Stimulated activated CD4-positive, alpha-beta T cell treated with anti-CD3 and anti-CD28 coated beads, Interleukin-4, amount 100 ng/mL, for 24 hours (primary cell): ENCODE data around the gene GPR55.

Experiments
- DNase-seq: peaks from one replicate; pipeline ENCODE4 v3.0.0-alpha.2; 2020

GPR55 gene

DNA sequence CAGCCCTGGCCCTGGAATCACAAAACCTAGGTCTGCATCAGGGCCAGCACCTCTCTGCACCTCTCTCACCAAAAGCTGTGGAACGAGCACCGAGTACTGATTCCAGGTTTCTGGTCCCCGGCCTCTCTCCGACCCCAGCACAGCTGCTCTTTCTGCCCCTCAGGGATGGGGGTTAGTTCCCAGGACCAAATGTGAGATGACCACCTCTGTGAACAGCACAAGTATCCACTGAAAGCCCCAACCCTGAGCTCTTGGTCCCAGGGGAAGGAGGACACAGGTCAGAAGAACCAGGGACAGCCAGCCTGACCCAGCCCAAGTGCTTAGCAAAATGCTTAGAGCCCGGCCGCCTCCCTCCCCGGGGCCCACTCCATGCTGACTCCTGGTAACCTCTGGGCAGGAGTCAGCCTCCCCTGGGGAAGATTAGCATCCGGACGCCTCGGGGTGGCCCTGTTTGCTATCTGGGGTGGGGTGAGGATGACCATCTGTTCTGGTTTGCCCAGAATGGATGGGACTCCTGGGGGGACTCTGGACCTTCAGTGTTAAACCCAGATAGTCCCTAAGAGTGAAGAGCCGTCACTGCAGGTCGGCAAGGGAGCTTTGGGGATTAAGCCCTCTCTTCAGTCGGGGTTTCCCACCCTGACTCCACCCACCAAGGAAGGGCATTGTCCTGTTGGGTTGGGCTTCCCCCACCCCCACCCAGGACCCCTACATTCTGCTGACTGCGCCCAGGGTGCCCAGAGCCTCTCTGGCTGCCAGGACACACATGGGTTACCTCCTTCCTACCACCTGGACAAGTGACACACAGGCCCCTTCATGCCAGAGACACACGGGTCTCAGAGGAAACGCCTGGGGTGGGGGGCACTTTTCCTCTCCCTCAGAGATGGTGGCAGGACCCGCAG lies 9.4 kb upstream of the GPR55 start:
- DNase-seq, result no peak

DNA sequence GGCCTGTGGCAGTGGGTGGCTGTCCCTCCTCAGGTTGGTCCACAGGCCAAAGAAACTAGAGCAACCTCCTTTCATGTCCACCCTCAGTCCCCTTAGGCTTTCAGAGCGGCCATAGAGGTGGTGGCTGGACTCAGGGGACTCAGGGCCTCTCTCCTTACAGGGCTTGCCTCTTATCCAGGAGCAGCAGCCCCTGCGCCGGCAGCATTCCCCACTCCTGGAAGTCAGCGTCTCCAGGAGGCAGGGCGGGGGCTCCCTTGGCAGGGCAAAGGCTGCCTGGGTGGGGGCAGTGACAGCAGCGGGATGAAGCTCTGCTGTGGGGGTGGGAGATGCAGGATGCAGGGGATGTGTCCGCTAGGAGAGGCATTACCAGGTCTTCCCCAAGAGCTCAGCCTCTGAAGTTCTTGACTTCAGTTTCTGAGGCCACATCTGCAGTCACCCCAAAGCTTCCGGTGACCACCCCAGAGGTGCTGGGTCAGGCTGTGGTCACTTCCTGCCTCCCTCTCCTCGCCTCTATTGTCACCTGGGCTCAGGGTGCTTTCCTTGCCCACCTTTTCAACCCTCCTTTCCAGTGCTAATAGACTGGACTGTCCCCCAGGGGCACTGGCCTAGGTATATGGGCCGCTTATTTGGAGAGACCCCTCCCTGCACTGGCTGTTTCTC lies 8.6 kb upstream of the GPR55 start:
- DNase-seq, result no peak

DNA sequence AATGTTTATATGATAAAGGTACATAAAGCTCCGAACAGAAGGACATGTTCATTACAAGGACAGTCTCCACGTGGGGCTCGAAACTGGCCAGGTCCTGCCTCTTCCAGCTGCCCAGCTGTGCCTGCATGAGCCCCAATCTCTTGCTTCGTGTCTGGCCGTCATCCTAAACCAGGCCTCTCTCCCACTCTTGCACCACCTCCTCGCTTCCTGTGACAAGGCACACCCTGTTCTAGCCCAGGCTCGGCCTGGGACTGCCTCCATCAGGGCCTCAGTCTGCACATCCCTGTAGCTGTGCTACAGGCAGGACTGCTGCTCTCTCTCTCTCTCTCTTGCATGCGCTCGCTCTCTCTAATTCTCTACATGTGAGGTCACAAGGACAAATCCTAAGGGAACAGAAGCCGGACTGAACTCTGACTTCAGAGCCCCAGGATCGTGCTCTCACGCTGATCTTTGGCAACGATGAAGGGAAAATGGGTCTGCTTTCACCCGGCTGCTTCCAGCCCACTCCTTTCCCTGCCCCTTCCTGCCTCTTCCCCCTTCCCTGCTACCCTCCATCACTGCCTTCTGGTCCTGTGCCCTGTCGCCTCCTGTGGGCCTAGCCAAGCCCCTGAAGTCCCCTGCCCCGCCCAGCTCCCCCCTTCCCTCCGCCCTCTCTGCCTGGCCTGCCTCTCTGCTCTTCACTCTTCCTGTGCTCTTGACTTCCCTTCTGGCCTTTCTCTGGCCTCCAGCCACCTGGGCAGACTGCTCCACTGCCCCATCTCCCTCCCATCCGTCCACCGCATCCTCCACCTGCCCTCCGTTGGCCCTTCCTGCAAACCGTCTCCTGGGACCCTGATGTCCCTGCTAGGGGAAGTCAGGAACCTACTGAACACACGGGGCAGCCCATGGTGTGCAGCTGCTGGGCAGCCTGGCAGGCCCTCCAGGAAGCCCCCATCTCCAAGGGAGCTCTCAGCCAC lies 7.8 kb upstream of the GPR55 start:
- DNase-seq, result no peak

DNA sequence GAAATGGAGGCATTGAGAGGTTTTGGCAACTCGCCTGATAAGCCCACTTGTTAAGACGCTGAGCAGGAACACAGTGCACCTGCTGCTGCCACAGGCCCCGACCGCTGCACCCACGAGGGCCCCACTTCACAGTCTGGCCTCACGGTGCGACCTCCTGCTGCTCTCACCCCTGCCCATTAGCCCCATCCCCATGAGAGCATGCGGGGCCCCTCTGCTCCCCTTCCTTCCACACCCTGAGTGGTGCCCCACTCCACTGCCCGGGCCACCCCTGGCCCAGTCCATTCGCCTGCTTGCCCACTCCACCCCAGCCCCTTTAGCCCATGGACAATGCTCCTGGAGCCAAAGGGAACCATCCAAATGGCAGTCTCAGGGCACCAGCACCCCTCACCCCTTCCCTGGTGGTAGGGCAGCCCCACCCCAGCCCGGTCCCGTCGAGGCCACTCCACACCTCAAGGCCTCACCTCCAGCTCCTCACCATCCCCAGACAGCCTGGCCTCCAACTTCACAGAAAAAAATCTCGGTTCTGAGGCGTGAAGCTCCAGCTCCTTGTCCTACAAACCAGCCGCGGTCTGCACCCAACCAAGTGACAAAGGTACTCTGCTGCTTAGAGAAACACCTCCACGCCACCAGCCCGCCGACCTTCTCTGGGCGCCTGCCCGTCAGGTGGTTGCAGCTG lies 6.7 kb upstream of the GPR55 start:
- no peak for DNase-seq

DNA sequence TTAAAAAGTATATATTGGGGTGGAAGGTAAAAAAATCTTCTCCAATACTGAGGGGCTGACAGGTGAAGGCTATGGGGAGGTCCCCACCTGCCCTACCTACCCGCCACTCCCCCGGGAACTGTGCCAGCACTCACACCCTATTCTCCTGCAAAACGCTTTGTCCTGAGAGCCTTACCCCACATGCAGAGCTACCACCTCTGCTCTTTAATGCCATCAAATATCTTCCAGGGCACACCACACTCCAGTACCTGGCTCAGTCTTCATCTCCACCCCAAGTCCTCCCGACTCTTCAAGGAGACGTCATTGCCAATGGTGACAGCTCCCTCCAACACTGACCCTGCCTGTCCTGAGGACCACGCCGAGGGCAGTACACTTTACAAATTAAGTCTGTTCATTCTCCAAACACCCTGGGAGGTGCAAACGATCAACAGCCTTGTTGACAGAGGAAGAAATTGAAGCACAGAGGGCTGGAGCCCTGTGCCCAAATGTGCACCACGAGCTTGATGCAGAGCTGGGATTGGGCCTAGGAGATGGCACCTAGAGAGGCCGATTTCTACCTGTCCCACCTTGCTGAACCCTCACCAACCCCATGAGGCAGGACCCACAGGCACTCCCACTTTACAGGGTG lies 6.0 kb upstream of the GPR55 start:
- no peak for DNase-seq

DNA sequence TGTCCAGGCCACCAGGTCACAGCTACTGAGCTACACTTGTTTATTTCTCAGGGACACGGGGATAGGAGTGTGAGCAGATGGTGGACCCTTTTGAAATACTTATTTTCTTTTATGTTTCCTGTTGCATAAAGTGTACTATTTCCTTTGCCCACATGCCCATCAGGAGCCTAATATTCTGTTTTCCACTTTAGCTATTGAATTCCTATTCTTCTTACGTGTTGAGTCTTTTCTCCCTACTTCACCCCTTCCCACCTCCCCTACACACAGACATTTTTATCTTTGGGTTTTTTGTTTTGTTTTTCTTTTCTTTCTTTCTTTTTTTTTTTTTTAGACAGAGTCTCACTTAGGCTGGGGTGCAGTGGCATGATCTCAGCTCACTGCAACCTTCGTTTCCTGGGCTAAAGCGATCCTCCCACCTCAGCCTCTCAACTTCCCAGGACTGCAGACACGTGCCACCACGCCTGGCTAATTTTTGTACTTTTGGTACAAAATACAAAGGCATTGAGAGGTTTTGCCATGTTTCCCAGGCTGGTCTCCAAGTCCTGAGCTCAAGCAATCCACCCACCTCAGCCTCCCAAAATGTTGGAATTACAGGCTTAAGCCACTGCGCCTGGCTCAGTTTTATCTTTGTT lies 5.2 kb upstream of the GPR55 start:
- DNase-seq, result no peak

DNA sequence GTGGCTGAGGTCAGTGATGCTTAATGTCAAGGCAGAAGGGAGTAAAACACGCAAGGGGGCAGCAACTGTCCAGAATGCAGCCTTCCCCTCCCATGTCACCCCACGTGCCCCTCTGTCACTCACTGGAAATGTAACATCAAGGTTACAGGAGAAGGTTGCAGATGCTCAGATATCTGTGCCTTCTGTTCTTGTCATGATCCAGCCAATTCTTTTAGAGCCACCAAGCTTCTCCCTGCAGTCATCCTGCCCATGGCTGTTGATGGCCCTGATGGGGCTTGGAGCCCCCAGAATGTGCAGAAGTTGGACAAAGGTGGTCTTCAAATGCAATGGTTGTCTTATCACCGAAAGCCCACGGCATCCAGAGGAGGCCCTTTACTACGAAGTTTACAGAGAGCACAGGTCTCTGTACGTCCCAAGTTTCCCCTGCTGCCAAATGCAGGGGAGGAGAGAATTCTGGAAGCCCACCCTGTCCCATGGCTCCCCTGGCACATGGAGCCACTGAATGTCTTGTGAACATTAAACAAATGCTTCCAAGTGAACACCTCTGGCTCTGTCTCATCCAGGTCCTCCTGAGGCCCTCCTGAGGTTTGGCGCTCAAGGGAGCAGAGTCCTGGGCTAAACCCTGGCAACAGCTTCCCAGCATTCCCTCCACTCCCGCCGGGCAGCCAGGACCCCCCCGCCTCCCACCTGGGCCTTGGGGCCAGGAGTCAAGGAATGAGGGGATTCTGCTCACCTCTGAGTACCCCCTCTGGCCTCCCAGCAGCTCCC lies 4.5 kb upstream of the GPR55 start:
- no peak for DNase-seq

DNA sequence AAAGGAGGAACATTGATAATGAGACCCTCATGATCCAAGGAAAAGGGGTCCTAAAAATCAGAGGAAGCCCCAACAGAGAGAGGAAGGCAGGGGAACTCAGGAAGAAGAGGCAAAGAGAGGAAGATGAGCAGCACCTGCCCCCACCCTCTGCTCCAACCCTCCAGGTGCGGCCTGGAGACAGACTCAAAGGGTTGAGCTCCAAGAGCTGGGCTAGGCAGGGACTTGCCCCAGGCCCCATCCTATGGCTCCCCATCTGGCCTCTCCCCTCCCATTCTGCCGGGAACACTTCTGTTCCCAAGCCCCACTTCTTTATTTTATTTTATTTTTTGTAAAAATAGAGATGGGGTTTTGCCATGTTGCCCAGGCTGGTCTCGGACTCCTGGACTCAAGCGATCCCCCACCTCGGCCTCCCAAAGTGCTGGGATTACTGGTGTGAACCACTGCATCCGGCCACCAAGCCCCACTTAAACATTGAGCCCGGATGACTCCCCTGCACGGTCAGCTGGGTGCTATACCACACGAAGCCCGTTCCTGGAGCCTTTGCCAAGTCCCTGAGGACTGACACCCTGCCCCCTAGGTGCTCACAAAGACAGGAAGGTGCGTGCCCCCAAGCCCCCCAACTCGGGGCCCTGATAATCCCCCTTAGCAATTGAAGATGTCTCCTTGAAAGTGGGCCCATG lies 3.8 kb upstream of the GPR55 start:
- DNase-seq, result no peak

DNA sequence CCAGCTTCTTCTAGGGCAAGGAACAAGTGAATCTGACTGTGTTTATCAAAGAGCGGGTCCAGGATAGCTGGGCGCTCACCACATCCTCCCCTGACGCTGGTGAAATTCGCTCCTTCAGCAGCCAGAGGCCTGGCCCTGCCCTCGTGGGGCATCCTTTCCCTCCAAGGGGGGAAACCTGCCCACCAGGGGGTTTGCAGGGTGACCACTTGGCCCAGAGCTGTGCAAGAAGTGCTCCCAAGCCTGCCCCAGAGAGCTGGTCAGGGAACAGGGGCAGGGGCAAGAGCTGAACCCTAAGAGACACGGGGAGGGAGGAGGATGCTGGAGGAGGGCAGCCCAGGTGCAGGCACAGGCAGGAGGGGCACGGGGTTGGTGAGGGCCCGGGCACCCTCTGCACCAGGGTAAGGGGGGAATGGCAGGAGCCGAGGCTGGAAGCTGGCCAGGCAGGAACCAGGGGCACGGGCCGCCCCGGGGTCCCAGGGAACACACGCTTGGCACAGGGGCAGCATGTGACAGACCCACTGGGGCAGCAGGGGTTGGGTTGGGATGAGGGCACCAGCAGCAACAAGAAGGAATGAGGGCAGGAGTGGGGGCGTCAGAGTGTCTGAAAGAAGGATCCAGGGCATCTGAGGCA lies 2.8 kb upstream of the GPR55 start:
- no peak for DNase-seq

DNA sequence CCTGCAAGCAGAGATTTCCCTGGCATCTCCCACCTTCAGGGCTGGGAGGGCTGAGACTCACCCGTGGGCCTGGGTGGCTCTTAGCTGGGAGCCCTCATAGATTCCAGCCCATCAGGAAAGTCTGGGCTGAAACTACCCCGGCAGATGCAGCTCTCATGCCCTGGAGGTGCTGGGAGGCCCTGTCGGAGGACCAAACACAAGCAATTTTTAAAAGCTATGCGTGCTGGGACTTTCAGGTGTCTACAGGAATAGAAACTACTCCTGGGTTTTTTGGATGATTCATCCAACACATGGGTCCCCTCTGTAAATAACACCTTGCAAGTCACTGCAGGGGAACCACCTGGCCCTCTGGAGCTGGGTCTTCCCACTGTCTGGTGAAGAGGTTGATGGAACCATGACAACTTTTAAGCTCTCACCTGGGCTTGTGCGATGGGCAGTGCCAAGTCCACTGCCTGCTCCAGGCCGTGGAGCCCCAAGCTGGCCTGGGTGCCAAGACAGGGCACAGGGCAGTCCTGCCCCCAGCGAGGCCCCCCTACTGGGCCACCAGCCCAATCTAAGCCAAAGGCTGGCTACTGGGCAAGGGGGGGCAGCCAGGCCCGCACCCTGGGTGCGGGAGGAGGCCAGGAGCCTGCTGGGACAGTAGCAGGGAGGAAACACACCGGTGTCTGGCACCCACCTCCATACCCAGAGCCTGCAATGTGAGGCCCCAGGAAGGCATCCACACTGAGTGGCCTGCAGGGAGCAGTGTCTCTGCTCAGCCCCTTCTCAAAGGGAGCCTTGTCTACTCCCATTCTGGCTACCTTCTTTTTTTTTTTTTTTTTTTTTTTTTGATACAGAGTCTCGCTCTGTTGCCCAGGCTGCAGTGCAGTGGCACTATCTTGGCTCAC lies 1.1 kb upstream of the GPR55 start:
- peak; percentile 68 for DNase-seq

DNA sequence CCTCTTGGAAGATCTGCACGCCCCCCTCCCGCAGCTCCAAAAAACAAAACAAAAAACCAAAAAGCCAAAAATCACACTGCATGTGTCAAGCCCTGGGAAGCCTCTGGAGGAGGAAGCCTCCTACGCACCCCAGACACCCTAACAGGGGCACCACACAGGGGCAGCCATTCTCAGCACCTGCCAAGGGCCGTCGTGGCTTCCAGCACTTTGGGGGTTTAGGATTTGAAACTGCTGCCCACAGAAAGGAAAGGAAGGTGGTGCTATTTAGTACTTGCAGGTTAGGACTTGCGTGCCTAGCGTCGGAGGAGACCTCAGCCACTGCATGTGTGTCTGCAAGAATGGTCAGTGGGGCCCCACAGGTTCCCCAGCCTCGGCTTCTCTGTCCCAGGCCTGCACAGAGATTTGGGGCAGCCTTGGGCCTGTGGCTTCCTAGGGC lies 419 bp upstream of the GPR55 start:
- DNase-seq, result peak; percentile 51

DNA sequence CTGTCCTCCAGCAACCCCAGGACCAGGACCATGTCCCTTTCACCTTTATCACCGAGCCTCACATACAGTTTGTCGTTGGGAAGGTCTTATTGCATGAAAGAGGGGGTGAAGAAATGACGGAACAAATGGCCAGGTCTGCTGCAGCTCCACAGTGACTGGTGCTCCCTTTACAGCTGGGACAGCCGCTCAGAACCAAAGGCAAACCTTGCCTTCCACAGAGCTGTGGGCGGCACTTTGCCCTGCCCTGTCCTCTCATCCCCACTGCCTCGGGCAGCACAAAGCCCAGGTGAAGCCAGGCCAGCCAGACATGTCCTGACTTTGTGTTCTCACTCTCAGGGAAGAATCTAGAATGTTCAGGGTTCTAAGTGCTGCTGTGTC lies 961 bp downstream of the GPR55 start:
- DNase-seq, result no peak

DNA sequence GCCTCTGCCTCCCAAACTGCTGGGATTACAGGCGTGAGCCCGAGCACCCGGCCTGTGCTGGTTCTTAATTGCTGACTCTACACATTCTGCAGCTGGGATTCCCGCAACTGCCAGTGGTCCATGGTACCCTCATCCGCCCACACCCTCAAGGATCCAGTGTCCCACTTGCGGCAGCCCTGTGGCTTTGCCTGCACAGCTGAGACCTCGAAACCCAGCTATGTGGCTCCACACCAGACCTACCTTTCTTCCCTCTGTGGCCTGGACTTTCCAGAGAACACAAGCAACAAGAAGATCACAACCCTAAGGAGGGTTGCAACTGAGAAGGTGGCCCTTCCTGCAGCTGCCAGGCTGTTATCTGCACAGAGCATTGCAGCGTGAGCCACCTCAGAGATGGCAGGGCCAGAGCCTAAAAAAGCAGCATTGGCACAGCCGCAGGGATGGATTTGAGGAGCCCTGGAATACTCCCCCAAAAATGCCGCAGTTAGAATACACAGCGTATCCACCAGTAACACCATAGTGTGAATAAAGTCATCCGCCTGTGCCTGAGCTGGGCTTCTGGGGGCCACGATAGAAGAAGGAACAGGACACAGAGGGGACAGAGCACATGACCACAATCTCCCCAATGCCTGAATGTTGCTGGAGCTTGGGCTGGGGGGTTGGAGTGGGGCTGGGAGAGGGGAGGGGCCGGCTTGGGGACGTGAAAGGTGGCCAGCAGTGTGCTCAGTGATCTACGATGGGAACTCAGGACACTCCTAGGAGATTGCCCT lies 1.9 kb downstream of the GPR55 start:
- DNase-seq, result no peak

DNA sequence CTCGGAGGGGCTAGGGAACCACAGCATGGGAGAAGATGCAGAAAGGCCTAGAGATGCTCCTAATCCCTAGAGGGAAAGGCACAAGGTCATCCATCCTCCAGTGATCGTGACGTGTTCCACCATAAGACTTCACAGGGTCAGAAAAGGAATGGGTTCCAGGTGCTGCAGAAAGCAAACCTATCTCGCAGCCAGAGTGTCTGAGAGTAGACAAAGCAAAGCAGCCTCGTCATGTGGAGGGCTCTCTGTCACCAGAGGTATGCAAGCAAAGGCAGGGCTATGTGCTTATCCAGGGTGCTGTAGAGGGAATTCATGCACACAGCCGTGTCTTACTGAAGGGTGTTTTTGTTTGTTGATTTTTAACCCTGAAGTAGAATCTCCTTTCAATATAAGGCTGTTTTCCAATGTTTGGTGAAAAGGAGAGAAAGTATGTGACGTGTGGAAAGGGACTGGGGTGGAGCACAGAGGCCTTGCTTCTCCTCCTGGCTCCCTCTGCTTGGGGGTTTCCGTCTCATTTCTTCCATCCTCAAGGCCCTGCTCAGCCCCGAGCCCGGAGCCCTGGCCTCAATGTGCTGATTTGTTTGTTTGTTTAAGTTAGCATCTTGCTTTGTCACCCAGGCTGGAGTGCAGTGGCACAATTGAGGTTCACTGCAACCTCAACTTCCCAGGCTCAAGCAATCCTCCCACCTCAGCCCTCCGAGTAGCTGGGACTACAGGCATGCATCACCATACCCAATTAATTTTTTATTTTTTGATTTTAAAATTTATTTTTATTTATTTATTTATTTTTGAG lies 3.0 kb downstream of the GPR55 start:
- DNase-seq, result no peak

DNA sequence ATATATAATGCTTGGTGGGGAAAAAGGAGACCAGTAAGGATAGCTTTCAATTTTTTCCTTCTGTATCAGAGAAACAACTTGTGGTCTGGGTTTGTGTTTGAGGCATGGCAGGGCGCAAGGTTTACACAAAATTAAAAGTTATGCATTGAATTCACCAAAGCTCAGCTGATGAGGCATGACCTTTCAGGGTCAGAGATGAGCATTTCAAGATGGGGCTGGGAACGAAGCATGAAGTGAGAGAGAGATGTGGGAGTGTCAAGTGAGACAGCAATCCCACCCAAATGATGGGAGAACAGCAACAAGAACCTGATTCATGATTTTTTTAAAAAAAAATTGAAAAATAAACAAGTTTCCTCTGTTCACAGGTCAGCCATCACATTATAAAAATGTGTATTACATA lies 4.9 kb downstream of the GPR55 start:
- peak; percentile 38 for DNase-seq

DNA sequence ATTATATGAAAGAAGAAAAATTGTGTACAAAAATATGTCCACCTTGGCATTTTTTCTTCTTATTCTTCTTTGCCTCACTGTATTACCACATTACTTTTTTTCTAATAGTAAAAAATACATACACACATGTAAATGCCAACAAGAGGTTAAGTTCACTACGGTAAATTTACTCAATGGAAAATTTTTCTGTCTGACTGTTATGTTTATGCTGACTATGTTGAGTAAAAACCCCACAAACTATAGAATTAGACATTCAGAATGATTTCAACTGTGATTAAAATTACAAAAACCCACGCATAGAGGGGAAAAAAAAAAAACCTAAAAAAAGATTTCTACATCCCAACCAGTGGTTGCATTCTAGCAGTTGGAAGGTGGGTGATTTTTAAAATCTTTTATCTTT lies 5.4 kb downstream of the GPR55 start:
- DNase-seq, result no peak

DNA sequence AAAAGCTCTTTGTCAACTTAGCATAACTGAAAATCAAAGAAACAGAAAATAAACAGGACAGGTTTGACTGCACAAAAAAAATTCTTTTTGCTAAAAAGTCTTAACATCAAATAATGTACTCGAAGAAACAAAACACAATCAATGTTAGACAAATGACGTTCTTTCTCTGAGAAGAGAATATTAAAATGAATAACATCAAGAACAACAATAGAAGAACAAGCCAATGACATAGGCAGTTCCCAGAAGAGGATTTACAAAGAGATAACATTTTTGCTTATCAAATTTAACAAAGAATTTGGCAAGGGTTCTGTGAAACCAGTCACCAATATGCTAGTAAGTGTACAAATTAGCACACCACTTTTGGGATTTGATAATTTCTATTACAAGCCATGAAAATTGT lies 5.8 kb downstream of the GPR55 start:
- DNase-seq, result no peak
